ENCODE data around the gene KMT2C.
"Not testable (repeated sequence)": the region's sequence is repeated elsewhere in the genome, so short reads cannot be mapped to it uniquely, and the experiment has no call there.

Gene KMT2C

GRCh38 chr7:152435384-152436110, at the start of gene KMT2C:
Gene KMT2C, minus strand, starts transcription at chr7:152436003. Its CDS starts 217 bp downstream, at chr7:152435786.
- no peaks in the 10 kb centered on the region for H3K27me3 Mint-ChIP-seq
- peak within 1 kb of the TSS; percentile 86 to 97 for H3K4me3 Mint-ChIP-seq
- H3K27ac Mint-ChIP-seq, result peak within 1 kb of the TSS; percentile 92 to 98
- peaks cover 31% of the 10 kb centered on the region for H3K4me1 Mint-ChIP-seq
- peak; percentile 47 to 52 for DNase-seq
- no peaks in the 10 kb centered on the region for H3K9me3 Mint-ChIP-seq
- peak; percentile 36 for ATAC-seq

- DNase-seq, result no peak
- ATAC-seq, result no peak
- Mint-ChIP-seq H3K27ac (no peak overlapping the region), H3K4me3 (no peak overlapping the region), H3K27me3 (no peaks in the 10 kb centered on the region), H3K9me3 (no peaks in the 10 kb centered on the region), H3K4me1 (no peaks in the 10 kb centered on the region)
Measured at GRCh38 chr7:152481082-152481481, 45.3 kb upstream of the KMT2C start.

- no peaks in the 10 kb centered on the region for H3K4me1 Mint-ChIP-seq
- DNase-seq, result no peak
Measured at GRCh38 chr7:152480664-152481063, 44.9 kb upstream of the KMT2C start.

GRCh38 chr7:152479595-152479994, 43.8 kb upstream of the KMT2C start:
- no peaks in the 10 kb centered on the region for H3K4me1 Mint-ChIP-seq
- H3K27me3 Mint-ChIP-seq, result no peaks in the 10 kb centered on the region
- ATAC-seq, result no peak
- no peak for DNase-seq
- no peaks in the 10 kb centered on the region for H3K9me3 Mint-ChIP-seq
- no peak overlapping the region for H3K27ac Mint-ChIP-seq
- H3K4me3 Mint-ChIP-seq, result no peak overlapping the region

More at GRCh38 chr7:152480664-152481063, 44.9 kb upstream of the KMT2C start:
- H3K9me3 Mint-ChIP-seq, result no peaks in the 10 kb centered on the region
- H3K27ac Mint-ChIP-seq, result no peak overlapping the region
- H3K27me3 Mint-ChIP-seq, result no peaks in the 10 kb centered on the region
- H3K4me3 Mint-ChIP-seq, result no peak overlapping the region
- ATAC-seq, result no peak

GRCh38 chr7:152478140-152478539, 42.3 kb upstream of the KMT2C start:
- no peaks in the 10 kb centered on the region for H3K4me1 Mint-ChIP-seq
- no peaks in the 10 kb centered on the region for H3K27me3 Mint-ChIP-seq
- no peak for DNase-seq

GRCh38 chr7:152477079-152477478, 41.3 kb upstream of the KMT2C start:
- H3K4me3 Mint-ChIP-seq, result no peak overlapping the region
- ATAC-seq, result no peak
- H3K27me3 Mint-ChIP-seq, result no peaks in the 10 kb centered on the region
- DNase-seq, result no peak
- H3K9me3 Mint-ChIP-seq, result peaks cover 0 to 4% of the 10 kb centered on the region in 2 donors
- H3K27ac Mint-ChIP-seq, result no peak overlapping the region
- no peaks in the 10 kb centered on the region for H3K4me1 Mint-ChIP-seq

More at GRCh38 chr7:152478140-152478539, 42.3 kb upstream of the KMT2C start:
- H3K4me3 Mint-ChIP-seq, result no peak overlapping the region
- no peak overlapping the region for H3K27ac Mint-ChIP-seq
- H3K9me3 Mint-ChIP-seq, result no peaks in the 10 kb centered on the region
- ATAC-seq, result no peak

- ATAC-seq (no peak), DNase-seq (no peak)
- Mint-ChIP-seq H3K27ac (no peak overlapping the region), H3K9me3 (peaks cover under 1 to 10% of the 10 kb centered on the region in 2 donors), H3K27me3 (no peaks in the 10 kb centered on the region), H3K4me1 (no peaks in the 10 kb centered on the region), H3K4me3 (no peak overlapping the region)
Measured at GRCh38 chr7:152476551-152476950, 40.7 kb upstream of the KMT2C start.

- H3K4me1 Mint-ChIP-seq, ATAC-seq, DNase-seq, H3K27me3 Mint-ChIP-seq, H3K27ac Mint-ChIP-seq, H3K4me3 Mint-ChIP-seq: not testable (repeated sequence)
- peaks cover 10 to 26% of the 10 kb centered on the region in 2 donors for H3K9me3 Mint-ChIP-seq
Measured at GRCh38 chr7:152471023-152471620, 35.3 kb upstream of the KMT2C start.

- H3K27me3 Mint-ChIP-seq, ATAC-seq, H3K27ac Mint-ChIP-seq, DNase-seq, H3K4me3 Mint-ChIP-seq, H3K4me1 Mint-ChIP-seq: not testable (repeated sequence)
- peaks cover 10 to 26% of the 10 kb centered on the region in 2 donors for H3K9me3 Mint-ChIP-seq
Measured at GRCh38 chr7:152470251-152471022, 34.6 kb upstream of the KMT2C start.

- H3K27ac Mint-ChIP-seq, H3K27me3 Mint-ChIP-seq, DNase-seq, H3K4me1 Mint-ChIP-seq, H3K4me3 Mint-ChIP-seq, ATAC-seq: not testable (repeated sequence)
- peaks cover 10 to 26% of the 10 kb centered on the region in 2 donors for H3K9me3 Mint-ChIP-seq
Measured at GRCh38 chr7:152469576-152469975, 33.8 kb upstream of the KMT2C start.

- H3K4me3 Mint-ChIP-seq, result no peak overlapping the region
- H3K4me1 Mint-ChIP-seq, result peaks cover 8% of the 10 kb centered on the region
- H3K27me3 Mint-ChIP-seq, result no peaks in the 10 kb centered on the region
- ATAC-seq (no peak), DNase-seq (no peak)
- H3K9me3 Mint-ChIP-seq, result peaks cover 10 to 23% of the 10 kb centered on the region in 2 donors
- no peak overlapping the region for H3K27ac Mint-ChIP-seq
Measured at GRCh38 chr7:152467225-152467624, 31.4 kb upstream of the KMT2C start.

- no peak for DNase-seq
- H3K27ac Mint-ChIP-seq, result peak overlapping the region; percentile 87 to 93
Measured at GRCh38 chr7:152465119-152465387, 29.2 kb upstream of the KMT2C start.

GRCh38 chr7:152464312-152465118, 28.7 kb upstream of the KMT2C start:
- peak; percentile 76 to 78 for DNase-seq
- H3K4me3 Mint-ChIP-seq, result peak overlapping the region; percentile 92 to 94
- peak overlapping the region; percentile 87 to 93 for H3K27ac Mint-ChIP-seq
- peak; percentile 47 for ATAC-seq
- H3K9me3 Mint-ChIP-seq, result no peaks in the 10 kb centered on the region
- H3K4me1 Mint-ChIP-seq, result peaks cover 8% of the 10 kb centered on the region
- H3K27me3 Mint-ChIP-seq, result no peaks in the 10 kb centered on the region

More at GRCh38 chr7:152465119-152465387, 29.2 kb upstream of the KMT2C start:
- H3K4me1 Mint-ChIP-seq, result peaks cover 8% of the 10 kb centered on the region
- H3K9me3 Mint-ChIP-seq, result peaks cover under 1 to 1% of the 10 kb centered on the region in 2 donors
- peak overlapping the region; percentile 92 to 94 for H3K4me3 Mint-ChIP-seq
- H3K27me3 Mint-ChIP-seq, result no peaks in the 10 kb centered on the region
- ATAC-seq, result no peak

- no peaks in the 10 kb centered on the region for H3K27me3 Mint-ChIP-seq
- peak overlapping the region in 1 of 2 donors; percentile 12 for H3K27ac Mint-ChIP-seq
- H3K4me1 Mint-ChIP-seq, result peaks cover 8% of the 10 kb centered on the region
- DNase-seq (peak; percentile 100), ATAC-seq (peak; percentile 93)
- H3K9me3 Mint-ChIP-seq, result no peaks in the 10 kb centered on the region
- peak overlapping the region; percentile 94 to 96 for H3K4me3 Mint-ChIP-seq
Measured at GRCh38 chr7:152463709-152464311, 28.0 kb upstream of the KMT2C start.
